GM12878 (cell line): Measurements from ENCODE around the gene MT1X.

Experiments used
- CREB1 ChIP-seq: IDR thresholded peaks from 2 replicates; pipeline ENCODE4 v1.6.1; 2012; ENCODE audit warnings: low read depth, mild to moderate bottlenecking, inconsistent platforms
- EP300 ChIP-seq, 2 experiments: fragments of 150-350 bp in 1 of 2; IDR thresholded peaks; 2 replicates each; pipeline ENCODE4 v1.6.1; 2011 to 2012; ENCODE audit warnings: low read depth in 2 of 2, low read length in 2 of 2, borderline replicate concordance in 1 of 2, improper control_type of control experiment in 1 of 2, inconsistent platforms in 1 of 2; ENCODE audit not compliant: control insufficient read depth in 1 of 2
- ESRRA ChIP-seq: IDR thresholded peaks from 2 replicates; pipeline ENCODE4 v1.6.1; 2012; ENCODE audit warnings: mild to moderate bottlenecking, low read length, improper control_type of control experiment
- FOXM1 ChIP-seq: IDR thresholded peaks from 2 replicates; pipeline ENCODE4 v1.6.1; 2012; ENCODE audit warnings: low read depth, mild to moderate bottlenecking, inconsistent platforms, low read length, moderate library complexity
- JUNB ChIP-seq: IDR thresholded peaks from 2 replicates; pipeline ENCODE4 v1.6.1; 2016; ENCODE audit warnings: antibody characterized with exemption, mild to moderate bottlenecking
- MXI1 ChIP-seq: fragments of 150-350 bp; IDR thresholded peaks from 2 replicates; pipeline ENCODE4 v1.6.1; 2011; ENCODE audit warnings: low read depth, mild to moderate bottlenecking, inconsistent platforms, low read length, improper control_type of control experiment
- POLR2A ChIP-seq: IDR thresholded peaks from 2 replicates; pipeline ENCODE4 v1.6.1; 2011; ENCODE audit warnings: low read depth, mild to moderate bottlenecking, low read length
- RAD21 ChIP-seq: IDR thresholded peaks from 2 replicates; pipeline ENCODE4 v1.6.1; 2011; ENCODE audit warnings: mild to moderate bottlenecking, low read depth, low read length, moderate library complexity; ENCODE audit not compliant: insufficient read depth
- SIN3A ChIP-seq: IDR thresholded peaks from 2 replicates; pipeline ENCODE4 v1.6.1; 2012; ENCODE audit warnings: low read depth, low read length, improper control_type of control experiment
- TF ChIP-seq, protein P1 (sequence below): IDR thresholded peaks from 2 replicates; pipeline ENCODE4 v1.6.1; 2012; ENCODE audit warnings: low read depth, low read length, improper control_type of control experiment
- TF ChIP-seq, protein P2 (sequence below): fragments of 450-650 bp; IDR thresholded peaks from 2 replicates; pipeline ENCODE4 v1.6.1; 2014; ENCODE audit warnings: mild to moderate bottlenecking
- TF ChIP-seq, protein P3 (sequence below), 3 experiments: IDR thresholded peaks in 2 of 3; conservative IDR thresholded peaks in 1 of 3; 2 replicates each; pipeline ENCODE4 v1.5.1; 2011; ENCODE audit warnings: low read depth in 3 of 3, low read length in 3 of 3, mild to moderate bottlenecking in 3 of 3, control low read depth in 2 of 3, moderate library complexity in 2 of 3, inconsistent platforms in 1 of 3, mixed read lengths in 1 of 3; ENCODE audit not compliant: control insufficient read depth in 2 of 3, insufficient read depth in 1 of 3; ENCODE audit errors: extremely low read depth in 1 of 3

DNA sequence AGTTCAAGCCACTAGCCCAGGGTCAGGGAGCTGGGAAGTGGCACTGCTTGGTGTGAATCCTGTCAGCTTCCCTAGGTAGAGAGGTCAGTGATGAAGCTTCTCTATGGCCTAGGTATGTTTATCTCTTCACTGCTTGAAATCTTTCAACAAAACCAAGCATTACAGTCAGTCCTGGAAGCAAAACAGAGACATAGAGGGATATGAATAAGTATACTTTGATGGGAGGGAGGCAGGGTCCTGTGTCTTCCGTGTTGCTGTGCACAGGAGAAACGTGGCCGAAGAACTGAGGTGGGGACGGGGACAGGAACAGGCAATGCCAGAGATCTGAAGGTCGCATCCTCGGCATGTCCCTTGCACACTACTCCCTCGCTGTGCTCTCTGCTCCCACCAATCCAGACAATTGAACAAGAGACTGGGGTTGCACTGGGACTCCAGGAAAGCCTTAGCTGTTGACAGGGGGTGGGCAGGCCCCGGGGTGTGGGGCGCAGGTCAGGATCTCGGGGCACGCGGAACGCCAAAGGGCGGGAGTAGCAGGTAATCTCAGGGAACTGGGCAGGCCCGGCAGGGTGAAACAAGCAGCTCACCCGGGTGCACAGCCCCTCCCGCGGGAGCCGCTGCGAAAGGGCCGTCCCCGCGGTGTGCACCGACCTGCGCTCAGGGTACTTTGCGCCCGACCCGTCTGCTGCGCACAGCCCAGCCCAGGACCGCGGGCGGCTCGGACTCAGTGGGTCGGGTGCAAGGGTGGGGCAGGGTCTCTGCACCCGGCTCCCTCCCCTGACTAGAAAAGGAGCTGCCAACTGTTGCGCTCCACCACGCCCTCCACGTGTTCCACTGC is 13.0 kb upstream of the MT1X start, which contains the start of gene MT1H:
- TF ChIP-seq POLR2A: no peak
- TF ChIP-seq, protein P1, sequence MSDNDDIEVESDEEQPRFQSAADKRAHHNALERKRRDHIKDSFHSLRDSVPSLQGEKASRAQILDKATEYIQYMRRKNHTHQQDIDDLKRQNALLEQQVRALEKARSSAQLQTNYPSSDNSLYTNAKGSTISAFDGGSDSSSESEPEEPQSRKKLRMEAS: no peak
- TF ChIP-seq, protein P2, sequence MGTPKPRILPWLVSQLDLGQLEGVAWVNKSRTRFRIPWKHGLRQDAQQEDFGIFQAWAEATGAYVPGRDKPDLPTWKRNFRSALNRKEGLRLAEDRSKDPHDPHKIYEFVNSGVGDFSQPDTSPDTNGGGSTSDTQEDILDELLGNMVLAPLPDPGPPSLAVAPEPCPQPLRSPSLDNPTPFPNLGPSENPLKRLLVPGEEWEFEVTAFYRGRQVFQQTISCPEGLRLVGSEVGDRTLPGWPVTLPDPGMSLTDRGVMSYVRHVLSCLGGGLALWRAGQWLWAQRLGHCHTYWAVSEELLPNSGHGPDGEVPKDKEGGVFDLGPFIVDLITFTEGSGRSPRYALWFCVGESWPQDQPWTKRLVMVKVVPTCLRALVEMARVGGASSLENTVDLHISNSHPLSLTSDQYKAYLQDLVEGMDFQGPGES: no peak
- TF ChIP-seq RAD21: no peak
- no peak for TF ChIP-seq SIN3A
- no peak for TF ChIP-seq CREB1
- TF ChIP-seq FOXM1: no peak
- TF ChIP-seq EP300 (IDR thresholded peaks at IDR 0.05; ENCODE audit: borderline replicate concordance in 1 of 2, control insufficient read depth in 1 of 2, low read depth in 2 of 2, low read length in 2 of 2): no peak
- TF ChIP-seq, protein P3, sequence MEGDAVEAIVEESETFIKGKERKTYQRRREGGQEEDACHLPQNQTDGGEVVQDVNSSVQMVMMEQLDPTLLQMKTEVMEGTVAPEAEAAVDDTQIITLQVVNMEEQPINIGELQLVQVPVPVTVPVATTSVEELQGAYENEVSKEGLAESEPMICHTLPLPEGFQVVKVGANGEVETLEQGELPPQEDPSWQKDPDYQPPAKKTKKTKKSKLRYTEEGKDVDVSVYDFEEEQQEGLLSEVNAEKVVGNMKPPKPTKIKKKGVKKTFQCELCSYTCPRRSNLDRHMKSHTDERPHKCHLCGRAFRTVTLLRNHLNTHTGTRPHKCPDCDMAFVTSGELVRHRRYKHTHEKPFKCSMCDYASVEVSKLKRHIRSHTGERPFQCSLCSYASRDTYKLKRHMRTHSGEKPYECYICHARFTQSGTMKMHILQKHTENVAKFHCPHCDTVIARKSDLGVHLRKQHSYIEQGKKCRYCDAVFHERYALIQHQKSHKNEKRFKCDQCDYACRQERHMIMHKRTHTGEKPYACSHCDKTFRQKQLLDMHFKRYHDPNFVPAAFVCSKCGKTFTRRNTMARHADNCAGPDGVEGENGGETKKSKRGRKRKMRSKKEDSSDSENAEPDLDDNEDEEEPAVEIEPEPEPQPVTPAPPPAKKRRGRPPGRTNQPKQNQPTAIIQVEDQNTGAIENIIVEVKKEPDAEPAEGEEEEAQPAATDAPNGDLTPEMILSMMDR (IDR thresholded peaks at IDR 0.05 in 2 of 3, conservative IDR thresholded peaks at IDR 0.05 in 1 of 3; ENCODE audit: control insufficient read depth in 2 of 3, extremely low read depth in 1 of 3, insufficient read depth in 1 of 3, low read depth in 3 of 3, low read length in 3 of 3): no peak
- no peak for TF ChIP-seq MXI1
- TF ChIP-seq JUNB: no peak
- no peak for TF ChIP-seq ESRRA
